ENCODE measurements around the gene ABCB10. TPM values are rescaled to one million over a fixed set of nuclear protein-coding genes. Genes with fewer than 3 reads are reported as not detected.

Gene ABCB10
- total and polyA plus RNA-seq, 2 experiments from 2014 or later = 4.7 to 9.7 TPM

- no peaks in the 10 kb centered on the region for H3K4me1 ChIP-seq (ENCODE audit: insufficient read depth)
- H3K27me3 ChIP-seq (ENCODE audit: insufficient read depth) = no peaks in the 10 kb centered on the region
- H4K20me1 ChIP-seq (replicated peaks; ENCODE audit: insufficient read depth) = no peaks in the 10 kb centered on the region
- H3K9me3 Mint-ChIP-seq = no peaks in the 10 kb centered on the region
- H2AFZ ChIP-seq = no peak overlapping the region
- TF ChIP-seq JUNB (IDR thresholded peaks at IDR 0.05; ENCODE audit: unreplicated experiment) = no peak
- H3K36me3 Mint-ChIP-seq (ENCODE audit: low read depth) = peaks cover 16% of the 10 kb centered on the region
- H3K27ac Mint-ChIP-seq = no peak overlapping the region; the same call in 1 of the 2 replicates
- no peak for ATAC-seq
- no peak overlapping the region for H3K4me3 Mint-ChIP-seq
- H3K36me3 ChIP-seq (ENCODE audit: insufficient read depth) = peaks cover 2% of the 10 kb centered on the region; the same call in 1 of the 2 replicates
- peaks cover 4% of the 10 kb centered on the region; the same call in 1 of the 2 replicates for H3K79me2 ChIP-seq (replicated peaks; ENCODE audit: insufficient read depth)
- H3K27ac ChIP-seq (ENCODE audit: low read depth) = no peak overlapping the region
- H3K4me1 Mint-ChIP-seq = no peaks in the 10 kb centered on the region
- no peaks in the 10 kb centered on the region for H3F3A ChIP-seq (replicated peaks; ENCODE audit: low read depth)
- peaks cover 2% of the 10 kb centered on the region for H3K27me3 Mint-ChIP-seq (ENCODE audit: insufficient read depth, low read depth, poor library complexity)
- no peaks in the 10 kb centered on the region for H3K9me2 ChIP-seq (ENCODE audit: insufficient read depth)
- no peak for DNase-seq (ENCODE audit: low spot score)
- no peak overlapping the region for H3K4me2 ChIP-seq
- no peak overlapping the region for H3K4me3 ChIP-seq
Observed at GRCh38 chr1:229594227-229595008, 35.9 kb upstream of the ABCB10 start.

- Histone ChIP-seq H3K79me2 (replicated peaks; ENCODE audit: insufficient read depth) (peaks cover 4% of the 10 kb centered on the region; the same call in 1 of the 2 replicates), H3K9me2 (ENCODE audit: insufficient read depth) (no peaks in the 10 kb centered on the region), H3K36me3 (ENCODE audit: insufficient read depth) (no peaks in the 10 kb centered on the region; the same call in 1 of the 2 replicates), H4K20me1 (replicated peaks; ENCODE audit: insufficient read depth) (no peaks in the 10 kb centered on the region), H3K27ac (ENCODE audit: low read depth) (no peak overlapping the region), H3K27me3 (ENCODE audit: insufficient read depth) (no peaks in the 10 kb centered on the region), H3F3A (replicated peaks; ENCODE audit: low read depth) (no peaks in the 10 kb centered on the region), H3K4me3 (no peak overlapping the region), H2AFZ (no peak overlapping the region), H3K4me1 (ENCODE audit: insufficient read depth) (no peaks in the 10 kb centered on the region), H3K4me2 (no peak overlapping the region)
- H3K4me1 Mint-ChIP-seq = no peaks in the 10 kb centered on the region
- H3K27me3 Mint-ChIP-seq (ENCODE audit: insufficient read depth, low read depth, poor library complexity) = peaks cover 2% of the 10 kb centered on the region
- no peaks in the 10 kb centered on the region for H3K9me3 Mint-ChIP-seq
- ATAC-seq (no peak), DNase-seq (ENCODE audit: low spot score) (no peak)
- H3K36me3 Mint-ChIP-seq (ENCODE audit: low read depth) = peaks cover 14% of the 10 kb centered on the region
- TF ChIP-seq REST (IDR thresholded peaks at IDR 0.05; ENCODE audit: unreplicated experiment) (no peak), ZNF331 (CRISPR knock-in tag; IDR thresholded peaks at IDR 0.05; ENCODE audit: low read depth) (no peak), JUNB (IDR thresholded peaks at IDR 0.05; ENCODE audit: unreplicated experiment) (no peak), EZH2phosphoT487 (IDR thresholded peaks at IDR 0.05; ENCODE audit: unreplicated experiment) (no peak), ZNF462 (CRISPR knock-in tag; IDR thresholded peaks at IDR 0.05) (no peak), CREB1 (CRISPR knock-in tag; IDR thresholded peaks at IDR 0.05; ENCODE audit: low read depth) (no peak)
- no peak overlapping the region for H3K4me3 Mint-ChIP-seq
- H3K27ac Mint-ChIP-seq = no peak overlapping the region; the same call in 1 of the 2 replicates
Observed at GRCh38 chr1:229593800-229594199, 35.3 kb upstream of the ABCB10 start.

Measured in GM23338 (cell line).